Natural killer cell (primary cell): ENCODE results near the gene RPL39. TPM values are rescaled to one million over a fixed set of nuclear protein-coding genes. Genes with fewer than 3 reads are reported as not detected.

Source experiments
- ATAC-seq, 3 donors: fragments of 150-1000 bp in 2 of 3; fragments of 200-7000 bp in 1 of 3; cut with Tn5 transposase; 1 replicate in 1 of 3; 2 replicates in 2 of 3; pipeline ENCODE4 v1.10.0; 2021; ENCODE audit warnings: mild to moderate bottlenecking in 2 of 3, moderate library complexity in 2 of 3
- DNase-seq, 2 donors: peaks; one replicate each; pipeline versions ENCODE4 v3.0.0 to v3.0.0-alpha.2; 2013 to 2021; ENCODE audit warnings: mixed read lengths in 1 of 2
- H3K27ac ChIP-seq: one replicate; pipeline ENCODE4 v1.5.1; 2013; ENCODE audit warnings: mild to moderate bottlenecking, low read length
- H3K27me3 ChIP-seq: one replicate; pipeline ENCODE4 v1.6.1; 2013; ENCODE audit warnings: low read length; ENCODE audit not compliant: control insufficient read depth, insufficient read depth
- H3K36me3 ChIP-seq: one replicate; pipeline ENCODE4 v1.6.1; 2013; ENCODE audit warnings: low read length; ENCODE audit not compliant: control insufficient read depth, insufficient read depth
- H3K4me1 ChIP-seq: one replicate; pipeline ENCODE4 v1.6.1; 2013; ENCODE audit warnings: low read length; ENCODE audit not compliant: control insufficient read depth, insufficient read depth
- H3K4me3 ChIP-seq: one replicate; pipeline ENCODE4 v1.5.1; 2013; ENCODE audit warnings: low read length
- H3K9me3 ChIP-seq: one replicate; pipeline ENCODE4 v1.6.1; 2013; ENCODE audit warnings: low read length; ENCODE audit not compliant: control insufficient read depth, insufficient read depth
- H3K27ac Mint-ChIP-seq, 2 donors: one replicate each; pipeline ENCODE4 v1.8.0; 2022; ENCODE audit warnings: mild to moderate bottlenecking in 2 of 2, mixed read lengths in 2 of 2, moderate library complexity in 1 of 2
- H3K27me3 Mint-ChIP-seq, 2 donors: one replicate each; pipeline ENCODE4 v1.8.0; 2022; ENCODE audit warnings: low read depth in 2 of 2, mixed read lengths in 2 of 2
- H3K36me3 Mint-ChIP-seq: one replicate; pipeline ENCODE4 v1.8.0; 2022; ENCODE audit warnings: mixed read lengths
- H3K4me1 Mint-ChIP-seq, 2 donors: one replicate each; pipeline ENCODE4 v1.8.0; 2022; ENCODE audit warnings: mixed read lengths in 2 of 2
- H3K4me3 Mint-ChIP-seq: one replicate; pipeline ENCODE4 v1.8.0; 2022; ENCODE audit warnings: mild to moderate bottlenecking, moderate library complexity, mixed read lengths
- H3K9me3 Mint-ChIP-seq, 2 donors: one replicate each; pipeline ENCODE4 v1.8.0; 2022; ENCODE audit warnings: mixed read lengths in 2 of 2
- WGBS: methylation state at CpG from one replicate; pipeline ENCODE4 v1.1.7; 2013; ENCODE audit warnings: missing lambda C conversion rate; ENCODE audit not compliant: insufficient coverage; 5-methylcytosine and 5-hydroxymethylcytosine counted together
- intact Hi-C: fragments of 100-400 bp; cut with micrococcal nuclease; formaldehyde crosslinking; loops from one replicate; pipeline ENCODE4 v1.14.2; 2022
- total RNA-seq, 4 donors: library from RNA; stranded (reverse); fragments of 120-200 nt in 1 of 4; gene quantifications; one replicate each; pipeline versions ENCODE4 v1.2.3 to v1.2.4, GENCODE V29; 2013 to 2022
- TF ChIP-seq, protein P1 (sequence below): fragments of 200-600 bp; IDR thresholded peaks from one replicate; pipeline ENCODE4 v1.8.0; 2022; ENCODE audit warnings: antibody characterized with exemption

Gene RPL39
- total RNA-seq, 3 donors from 2014 or later (not counting 1 experiment from before 2014, with no cell fraction given): 1,040 to 1,487 (median 1,381) TPM

GRCh38 chrX:119801253-119802221, 10.1 kb upstream of the RPL39 start:
- Mint-ChIP-seq H3K27ac (no peak overlapping the region), H3K4me1 (no peaks in the 10 kb centered on the region), H3K9me3 (no peaks in the 10 kb centered on the region), H3K36me3 (no peaks in the 10 kb centered on the region), H3K27me3 (no peaks in the 10 kb centered on the region), H3K4me3 (no peak overlapping the region)
- no peak overlapping the region for H3K27ac ChIP-seq
- no peaks in the 10 kb centered on the region for H3K4me1 ChIP-seq
- no peaks in the 10 kb centered on the region for H3K9me3 ChIP-seq
- intact Hi-C loops: no loop called here
- H3K36me3 ChIP-seq: no peaks in the 10 kb centered on the region
- no peaks in the 10 kb centered on the region for H3K27me3 ChIP-seq
- 92% methylated on average over 2 of the region's 2 CpGs for WGBS
- ATAC-seq (no peak), DNase-seq (no peak)
- H3K4me3 ChIP-seq: no peak overlapping the region
- TF ChIP-seq, protein P1, sequence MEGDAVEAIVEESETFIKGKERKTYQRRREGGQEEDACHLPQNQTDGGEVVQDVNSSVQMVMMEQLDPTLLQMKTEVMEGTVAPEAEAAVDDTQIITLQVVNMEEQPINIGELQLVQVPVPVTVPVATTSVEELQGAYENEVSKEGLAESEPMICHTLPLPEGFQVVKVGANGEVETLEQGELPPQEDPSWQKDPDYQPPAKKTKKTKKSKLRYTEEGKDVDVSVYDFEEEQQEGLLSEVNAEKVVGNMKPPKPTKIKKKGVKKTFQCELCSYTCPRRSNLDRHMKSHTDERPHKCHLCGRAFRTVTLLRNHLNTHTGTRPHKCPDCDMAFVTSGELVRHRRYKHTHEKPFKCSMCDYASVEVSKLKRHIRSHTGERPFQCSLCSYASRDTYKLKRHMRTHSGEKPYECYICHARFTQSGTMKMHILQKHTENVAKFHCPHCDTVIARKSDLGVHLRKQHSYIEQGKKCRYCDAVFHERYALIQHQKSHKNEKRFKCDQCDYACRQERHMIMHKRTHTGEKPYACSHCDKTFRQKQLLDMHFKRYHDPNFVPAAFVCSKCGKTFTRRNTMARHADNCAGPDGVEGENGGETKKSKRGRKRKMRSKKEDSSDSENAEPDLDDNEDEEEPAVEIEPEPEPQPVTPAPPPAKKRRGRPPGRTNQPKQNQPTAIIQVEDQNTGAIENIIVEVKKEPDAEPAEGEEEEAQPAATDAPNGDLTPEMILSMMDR: no peak

DNA sequence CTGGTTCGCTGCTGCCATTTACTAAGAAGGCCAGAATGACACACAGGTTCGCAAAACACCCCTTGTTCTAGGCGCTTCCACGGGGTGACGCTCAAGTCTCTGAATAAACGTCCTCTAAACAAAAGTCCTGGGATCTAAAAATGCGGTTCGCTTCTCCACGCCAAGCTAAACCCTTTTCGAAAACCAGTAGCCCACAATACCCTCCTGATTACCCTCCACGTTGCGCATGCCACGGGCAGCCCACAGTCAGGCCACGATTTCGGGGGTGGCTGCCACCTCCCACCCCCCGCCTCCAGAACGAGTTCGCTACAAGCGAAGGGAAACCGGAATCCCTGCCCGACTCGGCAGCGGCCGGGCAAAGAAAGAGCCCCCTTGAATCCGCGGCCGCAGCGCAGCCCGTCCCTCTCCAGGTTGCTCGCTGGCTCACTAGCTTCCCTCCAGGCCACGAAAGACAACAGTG, 423 bp downstream of the RPL39 start:
- intact Hi-C loops: loop anchor here (1.0 to 5.0 kb wide), 5 partner anchors 30 to 90 kb away; partner anchors contain the start of genes NDUFA1, RNF113A, SOWAHD and UPF3B
- peak overlapping the region; percentile 96 to 97 for H3K27ac Mint-ChIP-seq
- peaks cover 19% of the 10 kb centered on the region for H3K36me3 ChIP-seq
- H3K4me1 ChIP-seq: peaks cover 31% of the 10 kb centered on the region
- DNase-seq (peak in 1 of 2 donors; percentile 69), ATAC-seq (peak; percentile 21 to 38 (median 29))
- WGBS: under 1% methylated on average over 31 of the region's 31 CpGs
- H3K27me3 ChIP-seq: no peaks in the 10 kb centered on the region
- TF ChIP-seq, protein P1: no peak
- H3K4me1 Mint-ChIP-seq: peaks cover 0 to 16% of the 10 kb centered on the region in 2 donors
- peak overlapping the region; percentile 100 for H3K27ac ChIP-seq
- H3K9me3 ChIP-seq: no peaks in the 10 kb centered on the region
- H3K9me3 Mint-ChIP-seq: no peaks in the 10 kb centered on the region
- H3K27me3 Mint-ChIP-seq: no peaks in the 10 kb centered on the region
- H3K36me3 Mint-ChIP-seq: no peaks in the 10 kb centered on the region
- peak overlapping the region; percentile 69 for H3K4me3 ChIP-seq
- peak overlapping the region; percentile 92 for H3K4me3 Mint-ChIP-seq

DNA sequence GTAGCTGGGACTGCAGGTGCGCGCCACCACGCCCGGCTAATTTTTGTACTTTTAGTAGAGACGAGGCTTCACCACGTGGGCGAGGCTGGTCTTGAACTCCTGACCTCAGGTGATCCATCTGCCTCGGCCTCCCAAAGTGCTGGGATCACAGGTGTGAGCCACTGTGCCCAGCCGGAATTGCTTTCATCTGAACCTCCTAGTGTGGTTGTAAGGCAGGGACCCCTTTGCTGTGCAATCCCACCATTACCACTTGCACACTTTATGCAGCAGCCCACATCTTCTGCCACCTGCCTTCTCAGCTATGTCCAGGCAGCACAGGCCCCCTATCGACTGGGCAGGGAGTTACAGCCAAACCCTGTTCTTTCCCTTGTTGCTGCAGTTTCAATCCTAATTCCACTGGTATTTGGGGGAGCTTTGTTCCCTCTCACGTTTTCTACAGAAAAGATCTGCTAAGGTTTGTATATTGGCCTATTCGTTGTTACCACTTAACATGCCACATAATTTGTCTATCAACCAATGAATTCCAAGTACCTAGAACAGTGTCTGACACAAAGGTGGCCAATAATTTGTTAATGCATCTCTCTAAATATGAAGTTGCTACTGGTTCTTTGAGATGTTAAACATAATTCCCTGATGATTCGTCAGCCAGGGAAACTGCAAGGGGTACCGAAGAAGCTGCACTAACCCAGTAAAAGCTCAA, 6.5 kb downstream of the RPL39 start:
- Mint-ChIP-seq H3K36me3 (no peaks in the 10 kb centered on the region), H3K27ac (peak overlapping the region; percentile 19 to 48), H3K27me3 (no peaks in the 10 kb centered on the region), H3K9me3 (no peaks in the 10 kb centered on the region), H3K4me3 (no peak overlapping the region), H3K4me1 (peaks cover 9 to 13% of the 10 kb centered on the region in 2 donors)
- intact Hi-C loops: no loop called here
- Histone ChIP-seq H3K36me3 (peaks cover 28% of the 10 kb centered on the region), H3K9me3 (no peaks in the 10 kb centered on the region), H3K27me3 (no peaks in the 10 kb centered on the region), H3K4me3 (no peak overlapping the region), H3K27ac (no peak overlapping the region), H3K4me1 (peaks cover 27% of the 10 kb centered on the region)
- WGBS: 78% methylated on average over 13 of the region's 14 CpGs
- TF ChIP-seq, protein P1: peak; percentile 65
- peak; percentile 54 to 90 (median 75) for ATAC-seq
- DNase-seq: peak; percentile 32 to 69
